ENCODE measurements around the gene MICAL2.

Gene MICAL2

GRCh38 chr11:12161137-12161536 lies 50.7 kb downstream of the MICAL2 start:
- ATAC-seq = no peak
- TF ChIP-seq ZFP3 (CRISPR knock-in tag; IDR thresholded peaks at IDR 0.05) = no peak
- TF ChIP-seq PATZ1 (CRISPR knock-in tag; IDR thresholded peaks at IDR 0.05; ENCODE audit: borderline replicate concordance) = no peak
- no peak for TF ChIP-seq ZC3H10 (CRISPR knock-in tag; IDR thresholded peaks at IDR 0.05)
- TF ChIP-seq CSRNP3 (CRISPR knock-in tag; IDR thresholded peaks at IDR 0.05) = no peak
- TF ChIP-seq POU6F1 (CRISPR knock-in tag; IDR thresholded peaks at IDR 0.05; ENCODE audit: borderline replicate concordance, low read depth) = no peak
- TF ChIP-seq RARB (CRISPR knock-in tag; IDR thresholded peaks at IDR 0.05) = no peak

- TF ChIP-seq CREB5 (CRISPR knock-in tag; IDR thresholded peaks at IDR 0.05; ENCODE audit: low read depth) (no peak), PPARA (CRISPR knock-in tag; IDR thresholded peaks at IDR 0.05; ENCODE audit: borderline replicate concordance) (no peak), ZFP3 (CRISPR knock-in tag; IDR thresholded peaks at IDR 0.05) (no peak), PATZ1 (CRISPR knock-in tag; IDR thresholded peaks at IDR 0.05; ENCODE audit: borderline replicate concordance) (no peak), SNAI2 (CRISPR knock-in tag; IDR thresholded peaks at IDR 0.05) (no peak), ZNF565 (CRISPR knock-in tag; conservative IDR thresholded peaks at IDR 0.05; ENCODE audit: low read depth) (no peak), RARB (CRISPR knock-in tag; IDR thresholded peaks at IDR 0.05) (no peak), ARNTL (CRISPR knock-in tag; IDR thresholded peaks at IDR 0.05; ENCODE audit: borderline replicate concordance, low read depth) (no peak), TSHZ2 (CRISPR knock-in tag; IDR thresholded peaks at IDR 0.05) (no peak), TOX (CRISPR knock-in tag; IDR thresholded peaks at IDR 0.05; ENCODE audit: borderline replicate concordance) (no peak), CSRNP3 (CRISPR knock-in tag; IDR thresholded peaks at IDR 0.05) (no peak)
- ATAC-seq = no peak
Measured at GRCh38 chr11:12161603-12162350, 51.4 kb downstream of the MICAL2 start.

GRCh38 chr11:12162652-12163051 lies 52.3 kb downstream of the MICAL2 start:
- ATAC-seq = no peak
- no peak for TF ChIP-seq CREB5 (CRISPR knock-in tag; IDR thresholded peaks at IDR 0.05; ENCODE audit: low read depth)
- no peak for TF ChIP-seq RARB (CRISPR knock-in tag; IDR thresholded peaks at IDR 0.05)
- TF ChIP-seq ZC3H10 (CRISPR knock-in tag; IDR thresholded peaks at IDR 0.05) = no peak
- no peak for TF ChIP-seq ZFP3 (CRISPR knock-in tag; IDR thresholded peaks at IDR 0.05)
- no peak for TF ChIP-seq TCF4 (CRISPR knock-in tag; IDR thresholded peaks at IDR 0.05; ENCODE audit: borderline replicate concordance)
- no peak for TF ChIP-seq ZNF70 (CRISPR knock-in tag; IDR thresholded peaks at IDR 0.05)
- TF ChIP-seq TSHZ2 (CRISPR knock-in tag; IDR thresholded peaks at IDR 0.05) = no peak
- no peak for TF ChIP-seq CSDC2 (CRISPR knock-in tag; IDR thresholded peaks at IDR 0.05)
- TF ChIP-seq ESRRG (CRISPR knock-in tag; IDR thresholded peaks at IDR 0.05) = no peak
- no peak for TF ChIP-seq BACH2 (CRISPR knock-in tag; IDR thresholded peaks at IDR 0.05; ENCODE audit: borderline replicate concordance)
- no peak for TF ChIP-seq TOX (CRISPR knock-in tag; IDR thresholded peaks at IDR 0.05; ENCODE audit: borderline replicate concordance)
